NCI-H446 treated with DMSO at 0.1 percent for 48 hours (cell line): Measurements from ENCODE around the gene MIA.
"Not testable (repeated sequence)": the region's sequence is repeated elsewhere in the genome, so short reads cannot be mapped to it uniquely, and the experiment has no call there.

Experiments
- DNase-seq: peaks from one replicate; lab custom pipeline; 2025; lab: John Stamatoyannopoulos, UW

The MIA gene

DNA sequence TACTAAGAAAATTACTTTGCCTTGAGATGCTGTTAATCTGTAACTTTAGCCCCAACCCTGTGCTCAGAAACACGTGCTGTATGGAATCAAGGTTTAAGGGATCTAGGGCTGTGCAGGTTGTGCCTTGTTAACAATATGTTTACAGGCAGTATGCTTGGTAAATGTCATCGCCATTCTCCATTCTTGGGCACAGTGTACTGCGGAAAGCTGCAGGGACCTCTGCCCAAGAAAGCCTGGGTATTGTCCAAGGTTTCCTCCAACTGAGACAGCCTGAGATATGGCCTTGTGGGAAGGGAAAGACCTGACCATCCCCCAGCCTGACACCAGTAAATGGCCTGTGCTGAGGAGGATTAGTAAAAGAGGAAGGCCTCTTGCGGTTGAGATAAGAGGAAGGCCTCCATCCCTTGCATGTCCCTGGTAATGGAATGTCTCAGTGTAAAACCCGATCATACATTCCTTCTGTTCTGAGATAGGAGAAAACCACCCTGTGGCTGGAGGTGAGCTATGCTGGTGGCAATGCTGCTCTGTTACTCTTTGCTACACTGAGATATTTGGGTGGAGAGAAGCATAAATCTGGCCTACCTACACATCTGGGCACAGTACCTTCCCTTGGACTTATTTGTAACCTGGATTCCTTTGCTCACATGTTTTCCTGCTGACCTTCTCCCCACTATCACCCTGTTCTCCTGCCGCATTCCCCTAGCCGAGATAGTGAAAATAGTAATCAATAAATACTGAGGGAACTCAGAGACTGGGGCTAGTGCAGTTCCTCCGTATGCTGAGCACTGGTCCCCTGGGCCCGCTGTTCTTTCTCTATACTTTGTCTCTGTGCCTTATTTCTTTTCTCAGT is 47.6 kb downstream of the MIA start:
- not testable (repeated sequence) for DNase-seq

- DNase-seq, result not testable (repeated sequence)
Observed at GRCh38 chr19:40824916-40825315, 49.6 kb downstream of the MIA start.

- DNase-seq, result not testable (repeated sequence)
Observed at GRCh38 chr19:40825460-40826095, 50.3 kb downstream of the MIA start.

- not testable (repeated sequence) for DNase-seq
Observed at GRCh38 chr19:40826312-40826698, 51.0 kb downstream of the MIA start.

GRCh38 chr19:40826699-40827385 is 51.5 kb downstream of the MIA start:
- DNase-seq, result not testable (repeated sequence)
